ENCODE measurements around the gene ARHGAP25. TPM values are rescaled to one million over a fixed set of nuclear protein-coding genes. Genes with fewer than 3 reads are reported as not detected.

Gene ARHGAP25
- total RNA-seq, 1 donor from 2014 or later: 4.6 TPM

GRCh38 chr2:68871159-68871764 is 136.7 kb downstream of the ARHGAP25 start, which contains the start of gene BMP10:
Gene BMP10, minus strand, starts transcription at chr2:68871397. Its CDS starts 39 bp downstream, at chr2:68871358.
- Mint-ChIP-seq H3K4me3 (ENCODE audit: unreplicated experiment) (no peak within 1 kb of the TSS), H3K4me1 (ENCODE audit: unreplicated experiment) (no peaks in the 10 kb centered on the region), H3K27ac (ENCODE audit: unreplicated experiment) (no peak within 1 kb of the TSS), H3K36me3 (ENCODE audit: low read depth, unreplicated experiment) (no peaks in the 10 kb centered on the region), H3K27me3 (ENCODE audit: unreplicated experiment) (no peaks in the 10 kb centered on the region), H3K9me3 (ENCODE audit: unreplicated experiment) (no peaks in the 10 kb centered on the region)
- TF ChIP-seq CTCF (IDR thresholded peaks at IDR 0.05; ENCODE audit: unreplicated experiment): no peak
- DNase-seq (ENCODE audit: low spot score): no peak

Other genes with a start within 250 kb of the ARHGAP25 start
- gene PROKR1, start 91.2 kb upstream of the ARHGAP25 start, total RNA-seq (ENCODE audit: unreplicated experiment): 0.38 TPM
- gene BMP10, start 136.6 kb downstream of the ARHGAP25 start, total RNA-seq (ENCODE audit: unreplicated experiment): not detected
- 0.36 TPM for gene GKN2, start 218.1 kb downstream of the ARHGAP25 start, total RNA-seq (ENCODE audit: unreplicated experiment)
- not detected for gene GKN1, start 239.8 kb downstream of the ARHGAP25 start, total RNA-seq (ENCODE audit: unreplicated experiment)